SU-DHL-6 (cell line): Measurements from ENCODE around the gene HRNR.
"Not testable (repeated sequence)": the region's sequence is repeated elsewhere in the genome, so short reads cannot be mapped to it uniquely, and the experiment has no call there.

Experiments used
- CTCF ChIP-seq: fragments of 200-600 bp; sonication (generic); IDR thresholded peaks from one replicate; pipeline ENCODE4 v1.5.1; 2017; ENCODE audit warnings: antibody characterized with exemption, mild to moderate bottlenecking, low read length, moderate library complexity; ENCODE audit not compliant: insufficient read depth, poor library complexity, severe bottlenecking
- EZH2phosphoT487 ChIP-seq: fragments of 200-600 bp; sonication (generic), shearing (Covaris generic); conservative IDR thresholded peaks from 2 replicates; pipeline ENCODE4 v1.6.1; 2018; ENCODE audit warnings: mild to moderate bottlenecking, antibody characterized with exemption, low read length, moderate library complexity, mixed read lengths

GRCh38 chr1:152214911-152215310 lies 9.1 kb downstream of the HRNR start:
- TF ChIP-seq CTCF, EZH2phosphoT487: not testable (repeated sequence)
